ENCODE data around the gene PIK3CB.

- TF ChIP-seq CTCF (IDR thresholded peaks at IDR 0.05; ENCODE audit: low read depth, low read length, missing input control), result no peak
- TF ChIP-seq, protein P1, sequence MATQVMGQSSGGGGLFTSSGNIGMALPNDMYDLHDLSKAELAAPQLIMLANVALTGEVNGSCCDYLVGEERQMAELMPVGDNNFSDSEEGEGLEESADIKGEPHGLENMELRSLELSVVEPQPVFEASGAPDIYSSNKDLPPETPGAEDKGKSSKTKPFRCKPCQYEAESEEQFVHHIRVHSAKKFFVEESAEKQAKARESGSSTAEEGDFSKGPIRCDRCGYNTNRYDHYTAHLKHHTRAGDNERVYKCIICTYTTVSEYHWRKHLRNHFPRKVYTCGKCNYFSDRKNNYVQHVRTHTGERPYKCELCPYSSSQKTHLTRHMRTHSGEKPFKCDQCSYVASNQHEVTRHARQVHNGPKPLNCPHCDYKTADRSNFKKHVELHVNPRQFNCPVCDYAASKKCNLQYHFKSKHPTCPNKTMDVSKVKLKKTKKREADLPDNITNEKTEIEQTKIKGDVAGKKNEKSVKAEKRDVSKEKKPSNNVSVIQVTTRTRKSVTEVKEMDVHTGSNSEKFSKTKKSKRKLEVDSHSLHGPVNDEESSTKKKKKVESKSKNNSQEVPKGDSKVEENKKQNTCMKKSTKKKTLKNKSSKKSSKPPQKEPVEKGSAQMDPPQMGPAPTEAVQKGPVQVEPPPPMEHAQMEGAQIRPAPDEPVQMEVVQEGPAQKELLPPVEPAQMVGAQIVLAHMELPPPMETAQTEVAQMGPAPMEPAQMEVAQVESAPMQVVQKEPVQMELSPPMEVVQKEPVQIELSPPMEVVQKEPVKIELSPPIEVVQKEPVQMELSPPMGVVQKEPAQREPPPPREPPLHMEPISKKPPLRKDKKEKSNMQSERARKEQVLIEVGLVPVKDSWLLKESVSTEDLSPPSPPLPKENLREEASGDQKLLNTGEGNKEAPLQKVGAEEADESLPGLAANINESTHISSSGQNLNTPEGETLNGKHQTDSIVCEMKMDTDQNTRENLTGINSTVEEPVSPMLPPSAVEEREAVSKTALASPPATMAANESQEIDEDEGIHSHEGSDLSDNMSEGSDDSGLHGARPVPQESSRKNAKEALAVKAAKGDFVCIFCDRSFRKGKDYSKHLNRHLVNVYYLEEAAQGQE (IDR thresholded peaks at IDR 0.05), result no peak
- TF ChIP-seq, protein P2, sequence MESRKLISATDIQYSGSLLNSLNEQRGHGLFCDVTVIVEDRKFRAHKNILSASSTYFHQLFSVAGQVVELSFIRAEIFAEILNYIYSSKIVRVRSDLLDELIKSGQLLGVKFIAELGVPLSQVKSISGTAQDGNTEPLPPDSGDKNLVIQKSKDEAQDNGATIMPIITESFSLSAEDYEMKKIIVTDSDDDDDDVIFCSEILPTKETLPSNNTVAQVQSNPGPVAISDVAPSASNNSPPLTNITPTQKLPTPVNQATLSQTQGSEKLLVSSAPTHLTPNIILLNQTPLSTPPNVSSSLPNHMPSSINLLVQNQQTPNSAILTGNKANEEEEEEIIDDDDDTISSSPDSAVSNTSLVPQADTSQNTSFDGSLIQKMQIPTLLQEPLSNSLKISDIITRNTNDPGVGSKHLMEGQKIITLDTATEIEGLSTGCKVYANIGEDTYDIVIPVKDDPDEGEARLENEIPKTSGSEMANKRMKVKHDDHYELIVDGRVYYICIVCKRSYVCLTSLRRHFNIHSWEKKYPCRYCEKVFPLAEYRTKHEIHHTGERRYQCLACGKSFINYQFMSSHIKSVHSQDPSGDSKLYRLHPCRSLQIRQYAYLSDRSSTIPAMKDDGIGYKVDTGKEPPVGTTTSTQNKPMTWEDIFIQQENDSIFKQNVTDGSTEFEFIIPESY (IDR thresholded peaks at IDR 0.05), result no peak
- TF ChIP-seq MAX (IDR thresholded peaks at IDR 0.05), result no peak
- TF ChIP-seq EGR1 (IDR thresholded peaks at IDR 0.05; ENCODE audit: low read depth in 2 of 2), result no peak
- TF ChIP-seq ATF3 (IDR thresholded peaks at IDR 0.05), result no peak
Measured at GRCh38 chr3:138767498-138768104, 67.1 kb downstream of the PIK3CB start.

Data from liver (tissue), 3 donors.